Colonic mucosa (tissue), 4 donors: ENCODE results near the gene CDCA3. TPM values are rescaled to one million over a fixed set of nuclear protein-coding genes. Genes with fewer than 3 reads are reported as not detected.
"Not testable (repeated sequence)": the region's sequence is repeated elsewhere in the genome, so short reads cannot be mapped to it uniquely, and the experiment has no call there.

ENCODE experiments used
- DNase-seq: peaks from one replicate; pipeline ENCODE4 v3.0.0-alpha.2; 2020
- H3K27ac ChIP-seq: fragments of 200-600 bp; one replicate; pipeline ENCODE4 v1.8.0; 2021
- H3K27me3 ChIP-seq: fragments of 200-600 bp; one replicate; pipeline ENCODE4 v1.8.0; 2021
- H3K36me3 ChIP-seq: fragments of 200-600 bp; one replicate; pipeline ENCODE4 v1.8.0; 2021
- H3K4me1 ChIP-seq: fragments of 200-600 bp; one replicate; pipeline ENCODE4 v1.8.0; 2021; ENCODE audit warnings: mild to moderate bottlenecking
- H3K4me3 ChIP-seq: fragments of 200-600 bp; one replicate; pipeline ENCODE4 v1.8.0; 2021
- H3K9ac ChIP-seq, 2 donors: one replicate each; pipeline ENCODE4 v1.7.0; 2013; ENCODE audit warnings: control low read depth in 2 of 2, low read depth in 2 of 2, low read length in 2 of 2
- H3K9me3 ChIP-seq: fragments of 200-600 bp; one replicate; pipeline ENCODE4 v1.8.0; 2021
- CTCF ChIP-seq: fragments of 200-600 bp; IDR thresholded peaks from one replicate; pipeline ENCODE4 v1.8.0; 2022; ENCODE audit warnings: antibody characterized with exemption, mild to moderate bottlenecking
- intact Hi-C: fragments of 100-400 bp; cut with DNase I; formaldehyde crosslinking; loops from one replicate; pipeline ENCODE4 v1.14.1; 2022
- total RNA-seq, 2 donors: library from RNA; stranded (reverse); fragmentation: NEBNext Ultra II Directional in 1 of 2; extraction: Animal tissue kit (Norgen Biotek cat#: 25700) in 1 of 2; gene quantifications; one replicate each; pipeline ENCODE4 v1.2.1, GENCODE V29; 2021
- donor health status: healthy.
- donor health status: DM: no; HTN: no; CAD: no.
- donor health status: DM: no; HTN: no; CAD: no.

The CDCA3 gene
- 10 to 100 TPM; 11.4 to 63.7 TPM for total RNA-seq

GRCh38 chr12:6851153-6851920 lies at the start of gene CDCA3:
CDCA3 (minus strand) TSS chr12:6851286; CDS start chr12:6850952, 334 bp downstream.
- no peaks in the 10 kb centered on the region for H3K36me3 ChIP-seq
- H3K27me3 ChIP-seq = no peaks in the 10 kb centered on the region
- intact Hi-C loops = no loop called here
- DNase-seq = peak; percentile 98
- peak within 1 kb of the TSS; percentile 99 for H3K27ac ChIP-seq
- no peaks in the 10 kb centered on the region for H3K9me3 ChIP-seq
- peak within 1 kb of the TSS; percentile 70 for H3K9ac ChIP-seq
- peaks cover 13% of the 10 kb centered on the region for H3K4me1 ChIP-seq
- TF ChIP-seq CTCF = no peak
- H3K4me3 ChIP-seq = peak within 1 kb of the TSS; percentile 65

- DNase-seq = peak; percentile 91
- no peak for TF ChIP-seq CTCF
- intact Hi-C loops = no loop called here
- Histone ChIP-seq H3K9ac (peak overlapping the region; percentile 3 to 40), H3K4me3 (no peak overlapping the region), H3K4me1 (peaks cover 13% of the 10 kb centered on the region), H3K9me3 (no peaks in the 10 kb centered on the region), H3K27me3 (no peaks in the 10 kb centered on the region), H3K27ac (peak overlapping the region; percentile 66), H3K36me3 (no peaks in the 10 kb centered on the region)
These were observed 48.9 kb upstream of the CDCA3 start for GRCh38 chr12:6899837-6900519.

GRCh38 chr12:6899427-6899826 lies 48.3 kb upstream of the CDCA3 start:
- Histone ChIP-seq H3K9ac (peak overlapping the region in 1 of 2 donors; percentile 40), H3K4me1 (peaks cover 13% of the 10 kb centered on the region), H3K4me3 (no peak overlapping the region), H3K36me3 (no peaks in the 10 kb centered on the region), H3K27ac (peak overlapping the region; percentile 66), H3K9me3 (no peaks in the 10 kb centered on the region), H3K27me3 (no peaks in the 10 kb centered on the region)
- no peak for TF ChIP-seq CTCF
- intact Hi-C loops = no loop called here
- no peak for DNase-seq

GRCh38 chr12:6896846-6897435 lies 45.9 kb upstream of the CDCA3 start:
- no peaks in the 10 kb centered on the region for H3K27me3 ChIP-seq
- H3K9me3 ChIP-seq = no peaks in the 10 kb centered on the region
- no peak overlapping the region for H3K27ac ChIP-seq
- TF ChIP-seq CTCF = no peak
- no peak overlapping the region for H3K9ac ChIP-seq
- DNase-seq = no peak
- peaks cover 13% of the 10 kb centered on the region for H3K4me1 ChIP-seq
- intact Hi-C loops = no loop called here
- H3K4me3 ChIP-seq = no peak overlapping the region
- no peaks in the 10 kb centered on the region for H3K36me3 ChIP-seq

- no peaks in the 10 kb centered on the region for H3K36me3 ChIP-seq
- H3K27ac ChIP-seq = no peak overlapping the region
- H3K9me3 ChIP-seq = no peaks in the 10 kb centered on the region
- no peak overlapping the region for H3K4me3 ChIP-seq
- H3K4me1 ChIP-seq = peaks cover under 1% of the 10 kb centered on the region
- H3K27me3 ChIP-seq = no peaks in the 10 kb centered on the region
- no peak for TF ChIP-seq CTCF
- intact Hi-C loops = no loop called here
- H3K9ac ChIP-seq = no peak overlapping the region
- no peak for DNase-seq
These were observed 43.2 kb upstream of the CDCA3 start for GRCh38 chr12:6894321-6894720.

- intact Hi-C loops, H3K27ac ChIP-seq, H3K27me3 ChIP-seq, H3K9me3 ChIP-seq, DNase-seq, H3K4me1 ChIP-seq, H3K36me3 ChIP-seq, H3K9ac ChIP-seq, H3K4me3 ChIP-seq: not testable (repeated sequence)
These were observed 41.6 kb upstream of the CDCA3 start for GRCh38 chr12:6892683-6893082.
